ENCODE measurements around the gene HMGN4.
A peak's percentile ranks its signal among the peaks of the same experiment; 100 is the strongest.
"Not testable (repeated sequence)": the region's sequence is repeated elsewhere in the genome, so short reads cannot be mapped to it uniquely, and the experiment has no call there.

Gene HMGN4

DNA sequence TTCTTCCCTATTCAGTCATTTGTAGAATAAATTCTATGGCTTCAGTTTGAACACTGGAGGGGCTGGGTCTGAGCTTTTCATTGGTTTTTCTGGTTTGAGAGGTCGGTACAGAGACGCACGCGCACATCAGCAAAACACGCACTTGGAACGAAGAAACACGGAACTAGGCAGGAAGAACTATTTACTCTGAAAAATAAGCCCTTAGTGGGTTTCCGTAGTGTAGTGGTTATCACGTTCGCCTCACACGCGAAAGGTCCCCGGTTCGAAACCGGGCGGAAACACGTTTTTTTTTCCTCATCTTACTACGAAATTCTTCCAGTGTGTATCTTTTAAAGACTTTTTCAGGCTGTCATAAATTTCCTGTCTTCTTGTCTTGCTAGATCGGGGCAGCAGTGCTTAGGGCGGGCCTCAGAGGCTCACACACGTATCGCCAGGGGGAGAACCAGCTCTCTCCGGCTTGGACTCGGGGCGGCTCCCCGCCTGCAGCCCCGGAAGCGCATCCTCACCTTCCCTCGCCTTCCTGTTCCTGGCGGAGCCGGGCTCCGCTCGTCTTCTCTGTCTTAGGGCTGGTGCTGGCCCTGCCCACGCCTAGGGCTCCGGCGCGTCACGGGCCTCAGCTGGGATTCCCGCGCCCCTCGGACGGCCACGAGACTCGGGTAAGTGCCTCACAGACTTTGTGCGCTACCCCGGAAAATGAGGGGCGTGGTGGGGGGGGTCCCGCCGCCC, at the start of gene HMGN4:
Gene HMGN4, plus strand, starts transcription at position 521 of the 726 bp plus-strand sequence. CDS start 6,841 bp downstream, outside the sequence.
- peak; percentile 76 for DNase-seq (ENCODE audit: low read depth)

DNA sequence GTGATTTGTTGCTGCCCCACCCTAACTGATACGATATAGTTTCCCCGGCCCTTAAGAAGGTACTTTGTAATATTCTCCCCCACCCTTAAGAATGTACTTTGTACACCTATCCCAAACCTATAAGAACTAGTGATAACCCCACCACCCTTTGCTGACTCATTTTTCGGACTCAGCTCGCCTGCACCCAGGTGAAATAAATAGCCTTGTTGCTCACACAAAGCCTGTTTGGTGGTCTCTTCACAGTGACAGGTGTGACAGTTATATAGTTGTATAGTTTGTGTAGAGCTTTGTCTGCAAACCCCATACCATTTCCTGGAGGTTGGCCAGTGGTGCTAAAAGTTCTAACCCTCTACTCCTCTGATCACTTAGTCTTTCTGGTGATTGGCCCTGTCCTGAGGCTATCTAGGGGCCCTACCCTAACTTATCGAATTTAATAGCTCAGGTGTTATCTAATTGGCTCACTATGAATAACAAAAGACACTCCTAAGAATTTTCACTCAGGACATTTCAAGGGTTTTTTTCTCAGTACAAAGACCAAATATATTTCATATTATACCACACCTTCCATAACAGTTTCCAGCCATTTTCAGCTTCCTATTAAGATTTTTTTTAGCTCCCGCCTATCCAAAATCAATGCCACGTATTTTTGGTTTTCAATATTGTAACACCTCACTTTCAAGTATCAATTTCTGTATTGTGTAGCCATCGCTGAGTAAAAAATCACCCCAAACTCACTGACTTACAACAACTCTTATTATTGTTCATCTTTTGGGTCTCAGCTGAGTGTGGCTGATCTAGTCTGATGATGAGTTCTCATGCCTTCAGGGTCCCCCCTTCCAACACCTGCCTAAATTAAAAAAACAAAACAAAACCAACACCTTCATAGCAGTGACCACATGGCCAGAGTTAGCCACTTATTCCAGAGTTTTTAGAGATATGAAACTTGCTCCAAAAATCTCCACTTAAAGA, 47.9 kb upstream of the HMGN4 start:
- no peak for DNase-seq (ENCODE audit: low read depth)

DNA sequence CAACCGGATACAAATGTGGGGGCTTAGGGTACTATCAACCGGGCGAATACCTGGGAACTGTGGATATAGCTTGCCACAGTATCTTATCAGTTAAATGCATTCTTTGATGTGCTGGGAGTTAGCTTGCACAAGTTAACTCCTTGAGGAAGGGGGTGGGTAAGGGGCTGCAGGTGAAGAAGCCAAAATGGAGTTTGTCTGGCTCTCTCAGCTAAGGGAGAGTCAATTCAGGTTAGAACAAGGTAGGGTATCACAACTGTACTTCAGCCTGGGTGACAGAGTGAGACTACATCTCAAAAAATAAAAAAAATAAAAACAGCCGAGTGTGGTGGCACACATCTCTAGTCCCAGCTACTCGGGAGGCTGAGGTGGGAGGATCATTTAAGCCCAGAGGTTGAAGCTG, 46.6 kb upstream of the HMGN4 start:
- DNase-seq (ENCODE audit: low read depth) = no peak

DNA sequence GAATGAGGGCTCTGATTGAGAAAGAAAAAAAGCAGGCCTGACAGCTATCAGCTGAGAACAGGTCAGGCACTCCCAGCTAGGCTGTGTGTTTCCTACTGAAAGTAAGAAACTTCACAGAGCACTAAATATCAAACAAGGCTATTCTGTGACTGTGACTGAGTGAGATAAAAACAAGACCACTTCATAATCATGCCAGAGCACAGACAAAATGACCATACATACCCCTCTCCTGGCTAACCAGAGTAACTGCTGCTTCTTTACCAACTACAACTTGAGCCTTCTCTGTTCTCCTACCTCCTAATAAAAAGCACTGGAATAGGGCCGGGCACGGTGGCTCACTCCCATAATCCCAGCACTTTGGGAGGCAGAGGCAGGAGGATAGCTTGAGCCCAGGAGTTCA, 44.9 kb upstream of the HMGN4 start:
- DNase-seq (ENCODE audit: low read depth) = no peak

DNA sequence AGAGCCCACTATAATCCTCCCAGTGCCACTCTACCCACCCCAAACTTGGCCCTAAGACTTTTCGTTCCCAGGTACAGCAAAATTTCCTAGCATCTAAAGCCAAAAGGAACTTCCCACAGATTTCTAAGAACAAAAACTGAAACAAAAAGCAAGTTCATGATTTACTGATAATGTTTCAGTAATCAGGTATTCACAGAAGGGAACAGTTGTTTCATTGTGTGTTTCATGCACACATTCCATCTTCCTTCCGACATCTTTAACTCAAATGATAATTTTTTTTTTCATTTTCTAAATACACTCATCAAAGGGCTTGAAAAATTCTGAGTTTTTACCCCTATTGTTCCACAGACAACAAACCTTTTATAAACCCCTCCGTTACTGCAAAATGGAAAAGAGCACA, 44.0 kb upstream of the HMGN4 start:
- DNase-seq (ENCODE audit: low read depth) = no peak

DNA sequence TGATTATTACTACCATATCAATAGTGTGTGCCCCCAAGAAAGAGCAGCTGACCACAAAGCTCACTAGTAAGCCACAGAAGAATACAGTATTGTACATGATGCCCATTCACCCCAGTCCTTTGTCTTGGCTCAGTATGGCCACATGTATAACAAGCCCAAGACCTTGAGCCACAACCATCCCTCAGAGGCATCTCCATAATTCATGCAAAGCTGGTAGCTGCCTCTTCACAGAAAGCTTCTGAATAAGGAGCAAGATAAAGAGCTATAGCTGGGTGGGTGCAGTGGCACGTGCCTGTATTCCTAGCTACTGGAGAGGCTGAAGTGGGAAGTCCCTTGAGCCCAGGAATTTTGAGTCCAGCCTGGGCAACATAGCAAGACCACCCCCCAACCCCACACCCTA, 42.9 kb upstream of the HMGN4 start:
- no peak for DNase-seq (ENCODE audit: low read depth)

DNA sequence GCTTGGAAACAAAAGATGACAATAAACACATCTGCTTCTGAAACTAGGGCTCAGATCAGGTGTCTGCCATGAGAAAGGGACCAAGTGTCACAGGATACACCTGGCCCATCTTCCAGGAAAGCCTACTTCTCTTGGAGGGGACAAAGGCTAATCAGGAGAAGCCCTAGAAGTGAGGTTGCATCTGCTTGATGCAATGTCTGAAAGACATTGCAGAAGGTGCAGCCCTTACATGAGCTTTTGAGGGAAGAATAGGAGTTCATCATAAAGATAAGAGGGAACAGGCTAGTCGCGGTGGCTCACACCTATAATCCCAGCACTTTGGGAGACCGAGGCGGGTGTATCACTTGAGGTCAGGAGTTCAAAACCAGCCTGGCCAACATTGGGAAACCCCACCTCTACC, 40.6 kb upstream of the HMGN4 start:
- DNase-seq (ENCODE audit: low read depth) = no peak

DNA sequence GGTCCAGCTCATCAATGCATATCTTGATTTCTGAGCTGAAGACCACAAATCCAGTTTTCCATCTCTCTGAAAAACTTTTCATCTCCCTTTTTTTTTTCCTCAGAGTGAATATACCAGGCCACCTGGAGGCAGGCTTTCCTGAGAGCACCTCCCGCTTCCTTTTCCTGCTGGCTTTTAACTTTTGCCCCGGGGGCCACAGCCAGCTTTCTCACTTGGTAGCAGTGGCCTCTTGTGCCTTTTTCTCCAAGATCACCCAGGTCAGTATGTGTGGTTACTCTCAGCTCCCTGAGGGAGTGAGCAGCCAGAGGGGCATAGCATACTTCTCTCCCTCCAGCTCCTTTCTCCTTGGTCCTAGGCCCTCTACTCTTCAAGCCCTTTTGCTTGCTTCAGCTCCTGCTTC, 38.1 kb upstream of the HMGN4 start, which contains the start of gene BTN1A1:
Gene BTN1A1, plus strand, starts transcription at position 202 of the 400 bp plus-strand sequence. CDS start 984 bp downstream, outside the sequence.
- no peak for DNase-seq (ENCODE audit: low read depth)

DNA sequence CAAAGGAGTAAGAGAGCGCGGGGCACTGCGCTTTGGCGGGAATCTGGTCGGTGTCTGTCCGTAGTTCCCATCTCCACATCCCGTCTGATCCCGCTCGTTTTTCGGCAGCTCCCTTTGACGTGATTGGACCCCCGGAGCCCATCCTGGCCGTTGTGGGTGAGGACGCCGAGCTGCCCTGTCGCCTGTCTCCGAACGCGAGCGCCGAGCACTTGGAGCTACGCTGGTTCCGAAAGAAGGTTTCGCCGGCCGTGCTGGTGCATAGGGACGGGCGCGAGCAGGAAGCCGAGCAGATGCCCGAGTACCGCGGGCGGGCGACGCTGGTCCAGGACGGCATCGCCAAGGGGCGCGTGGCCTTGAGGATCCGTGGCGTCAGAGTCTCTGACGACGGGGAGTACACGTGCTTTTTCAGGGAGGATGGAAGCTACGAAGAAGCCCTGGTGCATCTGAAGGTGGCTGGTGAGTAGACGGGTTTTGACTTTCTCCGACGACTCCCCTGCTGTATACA, 36.6 kb upstream of the HMGN4 start:
- no peak for DNase-seq (ENCODE audit: low read depth)

DNA sequence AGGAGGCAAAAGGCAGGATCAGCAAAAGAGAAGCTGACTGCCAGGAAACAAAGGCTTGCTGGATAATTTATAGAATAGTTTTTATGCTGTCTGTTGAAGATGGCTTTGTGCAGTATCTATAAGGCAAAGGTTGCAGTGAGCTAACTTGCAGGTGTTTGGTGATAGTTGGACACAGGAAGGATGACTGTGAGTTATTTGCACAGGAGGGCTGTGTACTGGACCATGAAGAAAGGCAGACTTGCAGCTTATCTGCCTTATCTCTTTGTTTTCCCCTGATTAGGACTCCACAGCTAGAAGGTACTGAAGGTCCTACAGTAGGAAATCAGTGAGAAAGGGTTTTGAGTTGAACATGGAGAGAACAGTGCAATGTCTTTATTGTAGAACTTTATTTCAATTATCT, 36.0 kb upstream of the HMGN4 start:
- no peak for DNase-seq (ENCODE audit: low read depth)

DNA sequence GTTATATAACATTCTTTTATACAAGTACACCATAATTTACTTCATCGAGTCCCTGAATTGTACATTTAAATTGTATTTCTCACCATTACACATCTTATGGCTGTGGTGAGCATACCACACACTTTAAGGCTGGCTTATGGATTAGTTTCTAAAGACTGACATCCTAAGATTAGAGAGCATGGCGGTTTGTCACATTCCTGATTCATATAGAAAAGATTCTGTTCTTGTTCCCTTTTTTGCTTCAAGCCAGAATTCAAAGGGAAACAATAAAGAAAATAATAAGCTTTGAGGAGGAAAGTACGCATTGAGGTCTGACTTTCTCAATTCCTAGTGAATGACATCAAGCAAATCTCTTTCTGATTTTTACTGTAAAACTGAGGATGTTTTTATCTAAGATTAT, 35.5 kb upstream of the HMGN4 start:
- no peak for DNase-seq (ENCODE audit: low read depth)

DNA sequence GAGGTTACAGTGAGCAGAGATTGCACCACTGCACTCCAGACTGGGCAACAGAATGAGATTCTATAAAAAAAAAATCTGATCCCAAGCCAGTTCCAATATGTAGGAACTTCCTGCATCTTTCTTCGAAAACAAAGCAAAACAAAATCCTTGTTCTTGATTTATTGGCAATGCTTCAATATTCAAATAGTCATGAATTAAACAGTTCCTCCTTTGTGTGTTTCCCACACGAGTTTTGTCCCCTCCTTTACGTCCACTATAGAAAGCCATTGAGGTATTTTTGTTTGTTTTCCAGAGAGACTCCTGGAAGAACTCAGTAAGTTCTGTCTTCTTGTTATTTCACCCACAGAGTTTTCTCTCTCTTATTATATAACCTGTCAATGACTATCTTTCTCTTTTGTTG, 30.5 kb upstream of the HMGN4 start:
- DNase-seq (ENCODE audit: low read depth) = no peak

DNA sequence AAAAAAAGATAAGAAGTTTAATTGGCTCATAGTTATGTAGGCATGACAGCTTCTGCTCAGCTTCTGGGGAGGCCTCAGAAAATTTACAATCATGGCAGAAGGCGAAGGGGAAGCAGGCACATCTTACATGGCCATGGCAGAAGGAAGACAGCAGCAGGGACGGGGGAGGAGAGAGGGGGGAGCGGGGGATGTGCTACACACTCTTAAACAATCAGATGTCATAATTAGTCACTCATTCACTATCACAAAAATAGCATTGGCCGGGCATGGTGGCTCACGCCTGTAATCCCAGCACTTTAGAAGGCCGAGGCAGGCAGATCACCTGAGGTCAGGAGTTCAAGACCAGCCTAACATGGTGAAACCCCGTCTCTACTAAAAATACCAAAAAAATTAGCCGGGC, 27.1 kb upstream of the HMGN4 start:
- DNase-seq (ENCODE audit: low read depth) = not testable (repeated sequence)

DNA sequence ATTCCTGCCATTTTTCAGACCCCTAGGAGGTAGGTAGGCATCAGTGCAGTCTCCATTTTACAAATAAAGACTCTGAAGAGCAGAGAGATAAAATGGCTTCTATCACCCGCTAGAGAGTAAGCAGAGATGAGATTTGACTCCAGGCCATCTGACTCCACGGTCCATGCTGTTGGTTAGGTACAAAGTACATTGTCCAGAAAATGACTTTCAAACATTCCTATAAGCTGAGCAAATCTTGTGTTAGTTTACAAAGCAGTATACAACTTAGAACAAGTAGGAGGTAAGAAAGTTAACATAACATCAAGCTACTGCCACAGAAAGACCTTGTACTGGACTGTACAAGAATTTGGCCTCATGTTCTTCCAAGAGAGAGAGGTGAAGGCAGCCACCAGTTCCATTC, 23.2 kb upstream of the HMGN4 start:
- no peak for DNase-seq (ENCODE audit: low read depth)

DNA sequence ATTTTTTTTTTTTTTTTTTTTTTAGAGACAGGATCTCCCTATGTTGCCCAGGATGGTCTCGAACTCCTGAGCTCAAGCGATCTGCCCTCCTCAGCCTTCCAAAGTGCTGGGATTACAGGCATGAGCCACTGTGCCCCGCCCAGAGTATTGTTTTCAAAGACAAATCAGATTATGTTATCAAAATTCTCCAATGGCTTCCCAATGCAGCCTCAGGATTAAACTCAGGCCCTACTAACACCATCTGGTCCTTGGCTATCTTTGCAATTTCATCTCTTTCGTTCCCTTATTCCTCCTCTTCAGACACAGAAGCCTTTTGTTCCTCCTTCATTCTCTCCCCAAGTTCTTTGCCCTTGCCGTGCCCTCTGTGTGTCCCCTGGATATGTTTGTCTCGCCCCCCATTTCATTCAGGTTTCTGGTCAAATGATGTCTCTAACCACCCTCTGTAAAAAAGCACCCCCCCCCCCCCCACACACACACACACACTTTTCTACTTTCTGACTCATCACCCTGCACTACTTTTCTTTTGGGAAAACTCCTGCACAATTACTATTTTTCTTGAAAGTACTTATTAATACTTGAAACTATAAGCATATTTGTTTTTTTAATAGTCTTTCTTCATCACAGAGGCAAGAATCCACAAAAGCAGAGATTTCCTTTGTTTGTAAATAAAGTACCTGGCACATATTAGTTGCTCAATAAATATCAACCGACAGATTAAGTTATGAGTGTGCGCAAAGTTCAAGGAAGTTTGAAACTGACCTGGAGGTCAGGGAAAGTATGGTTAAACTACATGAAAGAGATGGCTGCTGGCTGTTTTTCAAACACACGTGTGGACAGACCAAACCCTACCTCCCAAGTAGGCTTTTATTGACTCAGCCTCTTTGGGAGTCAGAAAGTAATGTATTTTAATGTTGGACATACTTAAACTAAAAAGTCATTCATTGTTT, 21.4 kb upstream of the HMGN4 start:
- no peak for DNase-seq (ENCODE audit: low read depth)

DNA sequence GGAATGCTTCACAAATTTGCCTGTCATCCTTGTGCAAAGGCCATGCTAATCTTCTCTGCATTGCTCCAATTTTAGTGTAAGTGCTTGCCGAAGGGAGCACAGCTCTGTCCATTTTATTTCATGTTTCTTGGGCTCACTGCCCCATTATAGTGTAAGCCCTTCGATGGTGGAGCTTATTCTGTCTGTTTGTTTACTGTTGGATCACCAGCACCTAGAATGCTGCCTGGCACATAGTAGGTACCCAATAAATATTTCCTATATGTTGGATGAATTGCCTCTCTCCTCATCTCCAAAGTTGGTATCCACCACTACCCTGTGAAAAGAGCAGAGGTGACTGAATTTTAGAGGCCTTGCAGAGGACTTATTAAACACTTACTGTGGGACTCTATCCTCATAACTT, 18.8 kb upstream of the HMGN4 start:
- no peak for DNase-seq (ENCODE audit: low read depth)

DNA sequence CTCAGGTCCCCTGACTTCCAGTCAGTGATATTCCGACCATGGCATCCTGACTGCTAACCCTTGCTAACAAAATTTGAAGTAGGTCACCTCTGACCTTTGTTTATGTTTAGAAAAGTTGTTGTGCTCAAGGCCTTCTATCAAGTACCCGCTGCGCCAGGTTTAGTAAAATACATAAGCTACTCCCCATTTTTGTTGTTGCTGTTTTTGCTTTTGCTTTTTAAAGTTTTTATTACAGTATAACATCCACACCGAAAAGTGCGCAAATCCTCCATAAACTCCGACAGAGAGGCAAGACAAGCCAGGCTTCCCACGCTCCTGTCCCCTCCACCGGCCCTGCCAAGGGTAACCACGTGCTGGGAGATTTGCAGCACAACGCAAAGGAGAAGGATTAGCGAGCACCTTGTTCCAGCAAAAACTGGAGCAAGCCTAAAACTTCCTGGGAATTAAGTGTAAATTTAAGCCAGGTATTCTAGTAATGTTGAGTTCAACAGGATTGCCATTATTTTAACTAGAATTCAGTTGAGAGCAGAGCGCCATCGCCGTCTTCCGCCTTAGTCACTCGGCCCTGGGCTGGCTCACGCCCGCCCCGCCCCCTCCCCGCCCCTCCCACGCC, 17.8 kb upstream of the HMGN4 start:
- DNase-seq (ENCODE audit: low read depth) = no peak

DNA sequence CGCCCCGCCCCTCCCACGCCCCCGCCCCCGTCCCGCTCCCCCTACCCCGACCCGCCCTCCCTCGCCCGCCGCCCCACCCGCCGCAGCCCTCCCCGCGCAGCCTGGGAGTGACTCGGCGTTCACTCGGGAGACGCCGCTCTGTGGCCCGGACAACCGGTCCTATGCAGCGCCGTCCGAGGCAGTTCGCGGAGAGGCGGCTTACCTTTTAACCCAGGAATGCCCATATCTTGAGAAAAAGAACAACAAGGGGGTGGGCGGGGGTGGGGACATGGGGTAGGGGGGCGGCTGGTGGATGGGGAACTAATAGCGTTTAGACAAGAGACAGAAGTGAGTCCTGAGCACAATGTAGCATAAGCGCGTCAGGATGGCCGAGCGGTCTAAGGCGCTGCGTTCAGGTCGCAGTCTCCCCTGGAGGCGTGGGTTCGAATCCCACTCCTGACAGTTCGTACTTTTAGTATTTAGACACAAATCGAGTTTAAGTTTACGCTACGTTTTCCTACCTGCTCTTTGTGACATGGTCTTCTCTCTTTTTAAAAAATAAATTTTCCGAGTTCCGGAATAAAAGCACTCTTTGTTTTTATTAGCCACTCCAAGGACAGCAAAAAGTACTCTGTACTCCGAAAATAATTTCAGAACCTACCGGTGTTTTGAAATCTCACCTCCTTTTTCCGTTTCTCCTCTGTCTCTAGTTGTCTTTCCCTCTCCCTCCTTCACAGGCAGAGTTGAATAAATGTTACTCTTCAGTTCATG, 17.1 kb upstream of the HMGN4 start:
- peak; percentile 69 for DNase-seq (ENCODE audit: low read depth)

DNA sequence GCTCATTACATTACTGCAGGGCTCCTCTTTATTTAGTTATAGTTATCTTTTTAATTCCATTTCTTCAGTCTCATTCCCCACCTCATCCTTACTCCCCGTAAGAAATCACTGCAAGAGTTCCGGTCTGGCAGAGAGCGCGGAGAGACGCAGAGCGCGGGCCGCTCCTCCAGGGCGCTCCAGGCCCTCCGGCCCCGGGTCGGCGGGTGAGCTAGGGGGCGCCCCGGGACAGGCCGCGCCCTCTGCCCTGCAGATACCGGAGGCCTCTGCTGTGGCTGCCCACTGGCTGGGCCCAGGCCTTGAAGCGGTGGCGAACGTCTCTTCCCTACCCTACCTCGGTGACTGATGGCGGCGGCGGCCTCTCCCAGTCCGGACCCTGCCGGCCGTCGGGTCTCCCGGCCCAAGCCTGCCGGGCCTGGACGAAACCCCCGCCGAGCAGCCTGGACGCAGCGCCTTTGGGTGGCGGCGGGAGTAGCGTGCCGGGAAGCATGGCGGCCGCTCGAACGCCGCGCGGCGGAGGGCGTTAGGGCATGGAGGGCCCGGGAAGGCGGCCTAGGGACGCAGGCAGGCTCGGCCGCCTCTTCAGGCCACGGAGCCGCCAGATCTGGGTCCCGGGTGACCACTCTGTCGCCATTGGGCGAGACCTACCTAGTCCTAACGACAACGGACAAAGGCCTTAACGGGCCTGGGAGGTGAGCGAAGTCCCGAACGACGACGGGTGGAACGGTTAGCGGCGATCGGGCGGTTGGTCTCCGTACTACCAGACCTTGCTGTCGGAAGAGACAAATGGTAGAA, 16.4 kb upstream of the HMGN4 start:
- DNase-seq (ENCODE audit: low read depth) = peak; percentile 63

All from GM04504 (cell line).